K562 (cell line): Measurements from ENCODE around the gene FAM174C. TPM values are rescaled to one million over a fixed set of nuclear protein-coding genes. Genes with fewer than 3 reads are reported as not detected.

Source experiments
- ARID1B ChIP-seq: fragments of 450-650 bp; IDR thresholded peaks from 2 replicates; pipeline ENCODE4 v1.6.1; 2016; ENCODE audit warnings: antibody characterized with exemption, mild to moderate bottlenecking, inconsistent platforms
- BMI1 ChIP-seq: fragments of 150-350 bp; IDR thresholded peaks from 2 replicates; pipeline ENCODE4 v1.6.1; 2014; ENCODE audit warnings: low read length
- CBX3 ChIP-seq, 2 experiments: IDR thresholded peaks; 1 replicate in 1 of 2; 2 replicates in 1 of 2; pipeline ENCODE4 v1.6.1; 2012; ENCODE audit warnings: inconsistent platforms in 2 of 2, low read length in 2 of 2, borderline replicate concordance in 1 of 2, control low read depth in 1 of 2
- CBX8 ChIP-seq: fragments of 200-600 bp; sonication (generic); IDR thresholded peaks from 2 replicates; pipeline ENCODE4 v1.6.1; 2012; ENCODE audit warnings: borderline replicate concordance, mixed run types, low read depth, mild to moderate bottlenecking, moderate library complexity, mixed read lengths, low read length, control low read depth, inconsistent platforms; ENCODE audit not compliant: poor library complexity, severe bottlenecking; ENCODE audit errors: extremely low read depth
- CCNT2 ChIP-seq: IDR thresholded peaks from 2 replicates; pipeline ENCODE4 v1.6.1; 2011; ENCODE audit warnings: borderline replicate concordance, low read depth, mild to moderate bottlenecking, moderate library complexity, mixed read lengths, low read length; ENCODE audit not compliant: insufficient read length; ENCODE audit errors: extremely low read depth
- CXXC5 ChIP-seq: fragments of 250-450 bp; sonication (Bioruptor Pico); IDR thresholded peaks from 2 replicates; pipeline ENCODE4 v1.8.0; 2022; ENCODE audit warnings: inconsistent platforms, mild to moderate bottlenecking, moderate library complexity
- ERF ChIP-seq: fragments of 450-650 bp; formaldehyde crosslinking; IDR thresholded peaks from 2 replicates; pipeline ENCODE4 v1.4.0; 2020; ENCODE audit warnings: mild to moderate bottlenecking, mixed read lengths
- ETV1 ChIP-seq: fragments of 450-650 bp; conservative IDR thresholded peaks from 2 replicates; pipeline ENCODE4 v1.6.1; 2016; ENCODE audit warnings: missing genetic modification characterization, control low read depth, low read depth, missing compliant biosample characterization
- EZH2 ChIP-seq: IDR thresholded peaks from 2 replicates; pipeline ENCODE4 v1.6.1; 2012; ENCODE audit warnings: low read depth, mild to moderate bottlenecking, inconsistent platforms, low read length, borderline replicate concordance
- GATAD2B ChIP-seq: fragments of 450-650 bp; IDR thresholded peaks from 2 replicates; pipeline ENCODE4 v1.6.1; 2017; ENCODE audit warnings: mild to moderate bottlenecking, borderline replicate concordance
- HNRNPK ChIP-seq: fragments of 200-400 bp; formaldehyde crosslinking; IDR thresholded peaks from one replicate; pipeline ENCODE4 v1.6.1; 2018; ENCODE audit warnings: mild to moderate bottlenecking, low read depth, low read length; ENCODE audit not compliant: poor library complexity, severe bottlenecking
- MTA1 ChIP-seq: fragments of 450-650 bp; IDR thresholded peaks from 2 replicates; pipeline ENCODE4 v1.6.1; 2017; ENCODE audit warnings: borderline replicate concordance
- NCOR1 ChIP-seq: fragments of 450-650 bp; IDR thresholded peaks from 2 replicates; pipeline ENCODE4 v1.6.1; 2016; ENCODE audit warnings: mild to moderate bottlenecking, moderate library complexity
- OTX1 ChIP-seq: fragments of 450-650 bp; formaldehyde crosslinking; IDR thresholded peaks from 2 replicates; pipeline ENCODE4 v1.4.0; 2022; ENCODE audit warnings: mild to moderate bottlenecking
- POLR2A ChIP-seq: fragments of 450-650 bp; conservative IDR thresholded peaks from 2 replicates; pipeline ENCODE4 v1.6.1; 2016
- PTTG1 ChIP-seq: fragments of 450-650 bp; IDR thresholded peaks from 2 replicates; pipeline ENCODE4 v1.6.1; 2016; ENCODE audit warnings: low read depth, mild to moderate bottlenecking, missing genetic modification characterization, missing compliant biosample characterization
- RB1 ChIP-seq: fragments of 450-650 bp; IDR thresholded peaks from 2 replicates; pipeline ENCODE4 v1.6.1; 2017; ENCODE audit warnings: low read depth, mild to moderate bottlenecking
- RBFOX2 ChIP-seq: fragments of 200-400 bp; formaldehyde crosslinking; IDR thresholded peaks from 2 replicates; pipeline ENCODE4 v1.6.1; 2017; ENCODE audit warnings: low read depth, mild to moderate bottlenecking, low read length, moderate library complexity
- RBM22 ChIP-seq: fragments of 200-400 bp; formaldehyde crosslinking; IDR thresholded peaks from 2 replicates; pipeline ENCODE4 v1.6.1; 2018; ENCODE audit warnings: low read length, low read depth; ENCODE audit not compliant: poor library complexity, severe bottlenecking
- SMAD4 ChIP-seq: fragments of 250-450 bp; sonication (Bioruptor Pico); conservative IDR thresholded peaks from 2 replicates; pipeline ENCODE4 v1.8.0; 2021; ENCODE audit warnings: inconsistent platforms, mild to moderate bottlenecking, moderate library complexity
- TRIM24 ChIP-seq, 2 experiments: fragments of 450-650 bp; IDR thresholded peaks; 2 replicates each; pipeline ENCODE4 v1.6.1; 2016
- WHSC1 ChIP-seq: IDR thresholded peaks from one replicate; pipeline ENCODE4 v1.6.1; 2012; ENCODE audit warnings: low read length, control low read depth, inconsistent platforms
- ZNF780A ChIP-seq: fragments of 250-450 bp; sonication (Bioruptor Pico); IDR thresholded peaks from 2 replicates; pipeline ENCODE4 v1.5.0; 2021; ENCODE audit warnings: mild to moderate bottlenecking
- polyA plus RNA-seq, 8 experiments: library from polyadenylated mRNA; depleted of rRNA in 4 of 8; stranded (reverse) in 5 of 8; unstranded in 3 of 8; fragments of >200 nt; fragmentation: Nextera tagmentation in 2 of 8; fragmentation: Illumina TruSeq in 1 of 8; extraction: Ambion mirVana in 2 of 8; extraction: Trizol in 1 of 8; gene quantifications; 2 replicates each; pipeline versions ENCODE4 v1.2.1 to v1.2.3, GENCODE V29; 2011 to 2014; ENCODE audit warnings: inconsistent platforms in 1 of 8, missing spikeins in 1 of 8
- total RNA-seq, 7 experiments: library from RNA; depleted of rRNA in 6 of 7; stranded (reverse); fragments of >200 nt in 6 of 7; fragmentation: Illumina TruSeq in 2 of 7; extraction: Trizol in 2 of 7; gene quantifications; 2 replicates each; pipeline versions ENCODE4 v1.2.1 to v1.2.3, GENCODE V29; 2011 to 2021; ENCODE audit warnings: low replicate concordance in 1 of 7
- TF ChIP-seq, protein P1 (sequence below): fragments of 450-650 bp; IDR thresholded peaks from 2 replicates; pipeline ENCODE4 v1.6.1; 2016; ENCODE audit warnings: antibody characterized with exemption
- TF ChIP-seq, protein P2 (sequence below), 2 experiments: fragments of 450-650 bp in 1 of 2; sonication (generic) in 1 of 2; formaldehyde crosslinking; conservative IDR thresholded peaks; 2 replicates each; pipeline versions ENCODE4 v1.4.0 to v1.8.1; 2020 to 2022; ENCODE audit warnings: mild to moderate bottlenecking in 1 of 2, missing genetic modification reagents in 1 of 2
- TF ChIP-seq, protein P3 (sequence below), 3 experiments: fragments of 200-800 bp in 1 of 3; sonication (Bioruptor generic) in 1 of 3; sonication (generic) in 1 of 3; formaldehyde crosslinking in 1 of 3; IDR thresholded peaks; 2 replicates each; pipeline versions ENCODE4 v1.6.1 to v1.8.0; 2016 to 2022; ENCODE audit warnings: mild to moderate bottlenecking in 2 of 3, missing compliant biosample characterization in 2 of 3, missing genetic modification characterization in 2 of 3, missing genetic modification reagents in 1 of 3

Gene FAM174C
- total and polyA plus RNA-seq, 9 of the 15 experiments (the other 6 are each of a cell fraction or from before 2014, with no cell fraction given), result 0.66 to 89.6 (median 20.3) TPM

DNA sequence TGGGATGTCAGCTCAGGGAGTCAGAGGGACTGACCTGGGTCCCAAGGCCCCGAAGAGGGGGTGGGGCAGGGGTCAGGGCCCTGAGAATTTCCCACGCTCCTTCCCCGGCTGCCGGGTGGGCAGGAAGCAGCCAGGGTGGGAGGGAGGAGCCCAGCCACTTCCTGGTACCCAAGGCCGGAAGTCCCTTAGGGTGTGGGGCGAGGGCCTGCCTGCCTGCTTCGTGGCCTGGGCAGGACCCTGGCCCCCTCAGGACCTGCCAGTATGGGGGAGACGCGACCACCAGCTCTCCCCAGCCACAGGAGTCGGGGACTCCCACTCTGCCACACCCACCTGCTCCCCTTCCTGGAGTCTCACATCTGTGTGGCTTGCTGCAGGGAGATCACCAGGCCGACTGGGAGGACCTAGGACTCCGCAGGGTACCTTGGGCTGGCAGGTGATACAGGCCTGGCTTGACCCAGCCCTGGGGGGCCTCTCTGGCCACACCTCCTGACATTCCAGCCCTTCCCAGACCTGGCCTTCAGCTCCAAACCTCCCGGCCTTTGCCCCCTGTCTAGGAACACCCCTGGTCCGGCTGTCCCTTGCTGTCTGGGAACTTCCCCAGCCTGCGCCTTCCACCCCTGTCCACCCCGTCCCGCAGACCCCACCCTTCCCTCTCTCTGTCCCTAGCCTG lies 16.0 kb upstream of the FAM174C start (continued):
- TF ChIP-seq CXXC5 (CRISPR knock-in tag) (peak; percentile 13; the same call in 1 of the 2 replicates), RB1 (peak; percentile 44; the same call in 1 of the 2 replicates), WHSC1 (no peak), SMAD4 (no peak), HNRNPK (no peak), TRIM24 (IDR thresholded peaks at IDR 0.05) (peak in 1 of 2 experiments; percentile 7; a peak in 1 of 4 replicates), MTA1 (no peak), EZH2 (no peak), GATAD2B (0 out of 2 replicates have a peak, but pooled peaks have one; percentile 53), RBFOX2 (peak; percentile 80), ERF (CRISPR knock-in tag) (peak; percentile 94), RBM22 (peak; percentile 89), BMI1 (no peak), PTTG1 (tag) (no peak), NCOR1 (peak; percentile 57; the same call in 1 of the 2 replicates), ARID1B (peak; percentile 34; the same call in 1 of the 2 replicates), OTX1 (peak; percentile 15; the same call in 1 of the 2 replicates), POLR2A (peak; percentile 88), ETV1 (tag) (peak; percentile 89), CBX3 (IDR thresholded peaks at IDR 0.05; ENCODE audit: borderline replicate concordance in 1 of 2, low read length in 2 of 2) (no peak), CCNT2 (peak; percentile 50), ZNF780A (peak; percentile 76; the same call in 1 of the 2 replicates), CBX8 (no peak)
- TF ChIP-seq, protein P1, sequence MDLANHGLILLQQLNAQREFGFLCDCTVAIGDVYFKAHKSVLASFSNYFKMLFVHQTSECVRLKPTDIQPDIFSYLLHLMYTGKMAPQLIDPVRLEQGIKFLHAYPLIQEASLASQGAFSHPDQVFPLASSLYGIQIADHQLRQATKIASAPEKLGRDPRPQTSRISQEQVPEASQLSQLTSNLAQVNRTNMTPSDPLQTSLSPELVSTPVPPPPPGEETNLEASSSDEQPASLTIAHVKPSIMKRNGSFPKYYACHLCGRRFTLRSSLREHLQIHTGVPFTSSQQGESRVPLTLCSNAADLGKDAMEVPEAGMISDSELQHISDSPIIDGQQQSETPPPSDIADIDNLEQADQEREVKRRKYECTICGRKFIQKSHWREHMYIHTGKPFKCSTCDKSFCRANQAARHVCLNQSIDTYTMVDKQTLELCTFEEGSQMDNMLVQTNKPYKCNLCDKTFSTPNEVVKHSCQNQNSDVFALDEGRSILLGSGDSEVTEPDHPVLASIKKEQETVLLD, result no peak
- TF ChIP-seq, protein P2, sequence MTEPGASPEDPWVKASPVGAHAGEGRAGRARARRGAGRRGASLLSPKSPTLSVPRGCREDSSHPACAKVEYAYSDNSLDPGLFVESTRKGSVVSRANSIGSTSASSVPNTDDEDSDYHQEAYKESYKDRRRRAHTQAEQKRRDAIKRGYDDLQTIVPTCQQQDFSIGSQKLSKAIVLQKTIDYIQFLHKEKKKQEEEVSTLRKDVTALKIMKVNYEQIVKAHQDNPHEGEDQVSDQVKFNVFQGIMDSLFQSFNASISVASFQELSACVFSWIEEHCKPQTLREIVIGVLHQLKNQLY (CRISPR knock-in tag; conservative IDR thresholded peaks at IDR 0.05), result no peak; a peak in 1 of 4 replicates
- TF ChIP-seq, protein P3, sequence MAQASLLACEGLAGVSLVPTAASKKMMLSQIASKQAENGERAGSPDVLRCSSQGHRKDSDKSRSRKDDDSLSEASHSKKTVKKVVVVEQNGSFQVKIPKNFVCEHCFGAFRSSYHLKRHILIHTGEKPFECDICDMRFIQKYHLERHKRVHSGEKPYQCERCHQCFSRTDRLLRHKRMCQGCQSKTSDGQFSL (CRISPR knock-in tag; IDR thresholded peaks at IDR 0.05), result no peak
- TF ChIP-seq, protein P3 (tag; IDR thresholded peaks at IDR 0.05), result 0 out of 4 replicates have a peak, but pooled peaks of 1 of the 2 experiments have one; percentile 28
